OCI-LY3 (cell line): ENCODE results near the gene USP33.

ENCODE experiments used
- EZH2phosphoT487 ChIP-seq: fragments of 200-600 bp; shearing (Covaris generic); IDR thresholded peaks from 2 replicates; pipeline ENCODE4 v1.6.1; 2018; ENCODE audit warnings: antibody characterized with exemption, mixed run types, low read depth
- TF ChIP-seq, protein P1 (sequence below): fragments of 200-600, 300-600 bp; sonication (generic); IDR thresholded peaks from 2 replicates; pipeline ENCODE4 v1.5.1; 2014; ENCODE audit warnings: antibody characterized with exemption, low read length, low read depth

DNA sequence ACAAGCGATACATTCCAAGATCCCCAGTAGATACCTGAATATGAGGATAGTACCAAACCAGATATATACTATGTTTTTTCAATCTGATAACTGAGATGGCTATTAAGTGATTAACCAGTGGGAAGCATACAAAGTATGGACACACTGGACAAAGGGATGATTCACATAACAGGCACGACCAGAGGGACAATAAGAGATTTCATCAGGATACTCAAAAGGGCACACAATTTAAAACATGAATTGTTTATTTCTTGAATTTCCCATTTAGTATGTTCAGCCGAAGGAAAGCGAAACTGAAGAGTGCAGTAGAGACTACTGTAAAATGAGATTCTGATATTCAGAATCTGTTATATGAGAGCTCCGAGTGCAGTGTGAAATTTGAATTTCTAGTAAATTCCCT, 87.8 kb downstream of the USP33 start:
- TF ChIP-seq, protein P1, sequence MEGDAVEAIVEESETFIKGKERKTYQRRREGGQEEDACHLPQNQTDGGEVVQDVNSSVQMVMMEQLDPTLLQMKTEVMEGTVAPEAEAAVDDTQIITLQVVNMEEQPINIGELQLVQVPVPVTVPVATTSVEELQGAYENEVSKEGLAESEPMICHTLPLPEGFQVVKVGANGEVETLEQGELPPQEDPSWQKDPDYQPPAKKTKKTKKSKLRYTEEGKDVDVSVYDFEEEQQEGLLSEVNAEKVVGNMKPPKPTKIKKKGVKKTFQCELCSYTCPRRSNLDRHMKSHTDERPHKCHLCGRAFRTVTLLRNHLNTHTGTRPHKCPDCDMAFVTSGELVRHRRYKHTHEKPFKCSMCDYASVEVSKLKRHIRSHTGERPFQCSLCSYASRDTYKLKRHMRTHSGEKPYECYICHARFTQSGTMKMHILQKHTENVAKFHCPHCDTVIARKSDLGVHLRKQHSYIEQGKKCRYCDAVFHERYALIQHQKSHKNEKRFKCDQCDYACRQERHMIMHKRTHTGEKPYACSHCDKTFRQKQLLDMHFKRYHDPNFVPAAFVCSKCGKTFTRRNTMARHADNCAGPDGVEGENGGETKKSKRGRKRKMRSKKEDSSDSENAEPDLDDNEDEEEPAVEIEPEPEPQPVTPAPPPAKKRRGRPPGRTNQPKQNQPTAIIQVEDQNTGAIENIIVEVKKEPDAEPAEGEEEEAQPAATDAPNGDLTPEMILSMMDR: no peak
- TF ChIP-seq EZH2phosphoT487: no peak
